Effector memory CD8-positive, alpha-beta T cell (primary cell): ENCODE data around the gene ERH.
A peak's percentile ranks its signal among the peaks of the same experiment; 100 is the strongest.
"Not testable (repeated sequence)": the region's sequence is repeated elsewhere in the genome, so short reads cannot be mapped to it uniquely, and the experiment has no call there.

ENCODE experiments used
- ATAC-seq: fragments of 150-1000 bp; cut with Tn5 transposase; replicated peaks from 2 replicates; pipeline ENCODE4 v1.10.0; 2021; ENCODE audit warnings: mild to moderate bottlenecking, moderate library complexity
- DNase-seq, 3 experiments: peaks; one replicate each; pipeline ENCODE4 v3.0.0; 2021
- H3K27ac Mint-ChIP-seq, 2 donors: one replicate each; pipeline ENCODE4 v1.8.0; 2022; ENCODE audit warnings: mild to moderate bottlenecking in 2 of 2, mixed read lengths in 2 of 2, moderate library complexity in 2 of 2
- H3K27me3 Mint-ChIP-seq, 2 donors: one replicate each; pipeline ENCODE4 v1.8.0; 2022; ENCODE audit warnings: mixed read lengths in 2 of 2
- H3K36me3 Mint-ChIP-seq: one replicate; pipeline ENCODE4 v1.8.0; 2022; ENCODE audit warnings: mild to moderate bottlenecking, moderate library complexity, mixed read lengths; ENCODE audit not compliant: insufficient read depth
- H3K4me1 Mint-ChIP-seq, 2 donors: one replicate each; pipeline ENCODE4 v1.8.0; 2022; ENCODE audit warnings: low read depth in 2 of 2, mixed read lengths in 2 of 2
- H3K4me3 Mint-ChIP-seq, 2 donors: one replicate each; pipeline ENCODE4 v1.8.0; 2022; ENCODE audit warnings: mild to moderate bottlenecking in 2 of 2, mixed read lengths in 2 of 2, moderate library complexity in 2 of 2
- H3K9me3 Mint-ChIP-seq, 2 donors: one replicate each; pipeline ENCODE4 v1.8.0; 2022; ENCODE audit warnings: mixed read lengths in 2 of 2

ERH gene

GRCh38 chr14:69413483-69413882, 15.4 kb upstream of the ERH start:
- Mint-ChIP-seq H3K27me3 (no peaks in the 10 kb centered on the region), H3K4me3 (no peak overlapping the region), H3K4me1 (peaks cover 11 to 24% of the 10 kb centered on the region in 2 donors), H3K9me3 (no peaks in the 10 kb centered on the region), H3K36me3 (no peaks in the 10 kb centered on the region), H3K27ac (no peak overlapping the region)
- ATAC-seq = no peak
- DNase-seq = no peak

GRCh38 chr14:69408331-69408960, 10.3 kb upstream of the ERH start:
- Mint-ChIP-seq H3K27ac (no peak overlapping the region), H3K4me3 (no peak overlapping the region)
- no peak for ATAC-seq

GRCh38 chr14:69405762-69406161, 7.7 kb upstream of the ERH start:
- H3K4me1 Mint-ChIP-seq = peaks cover 11 to 26% of the 10 kb centered on the region in 2 donors
- DNase-seq = no peak
- H3K36me3 Mint-ChIP-seq = peaks cover 10% of the 10 kb centered on the region
- H3K4me3 Mint-ChIP-seq = no peak overlapping the region
- no peaks in the 10 kb centered on the region for H3K9me3 Mint-ChIP-seq
- H3K27ac Mint-ChIP-seq = no peak overlapping the region
- H3K27me3 Mint-ChIP-seq = no peaks in the 10 kb centered on the region
- no peak for ATAC-seq

More at GRCh38 chr14:69408331-69408960, 10.3 kb upstream of the ERH start:
- no peak for DNase-seq
- Mint-ChIP-seq H3K27me3 (no peaks in the 10 kb centered on the region), H3K4me1 (peaks cover 11 to 28% of the 10 kb centered on the region in 2 donors), H3K36me3 (peaks cover 10% of the 10 kb centered on the region), H3K9me3 (no peaks in the 10 kb centered on the region)

- no peak overlapping the region for H3K4me3 Mint-ChIP-seq
- H3K27me3 Mint-ChIP-seq = no peaks in the 10 kb centered on the region
- no peaks in the 10 kb centered on the region for H3K9me3 Mint-ChIP-seq
- H3K4me1 Mint-ChIP-seq = peaks cover 18 to 32% of the 10 kb centered on the region in 2 donors
- no peak overlapping the region for H3K27ac Mint-ChIP-seq
- DNase-seq (no peak), ATAC-seq (no peak)
- H3K36me3 Mint-ChIP-seq = peaks cover 16% of the 10 kb centered on the region
Measured at GRCh38 chr14:69404883-69405282, 6.8 kb upstream of the ERH start.

GRCh38 chr14:69404478-69404877, 6.4 kb upstream of the ERH start:
- peaks cover 17% of the 10 kb centered on the region for H3K36me3 Mint-ChIP-seq
- H3K27me3 Mint-ChIP-seq = no peaks in the 10 kb centered on the region
- H3K4me1 Mint-ChIP-seq = peaks cover 21 to 34% of the 10 kb centered on the region in 2 donors
- ATAC-seq (no peak), DNase-seq (no peak)
- H3K4me3 Mint-ChIP-seq = no peak overlapping the region
- no peaks in the 10 kb centered on the region for H3K9me3 Mint-ChIP-seq
- H3K27ac Mint-ChIP-seq = no peak overlapping the region

- no peak for ATAC-seq
- Mint-ChIP-seq H3K36me3 (peaks cover 29% of the 10 kb centered on the region), H3K27ac (no peak overlapping the region), H3K4me3 (no peak overlapping the region), H3K4me1 (peaks cover 20 to 37% of the 10 kb centered on the region in 2 donors), H3K9me3 (no peaks in the 10 kb centered on the region), H3K27me3 (no peaks in the 10 kb centered on the region)
- no peak for DNase-seq
Measured at GRCh38 chr14:69401841-69402240, 3.7 kb upstream of the ERH start.

GRCh38 chr14:69400154-69400553, 2.1 kb upstream of the ERH start:
- Mint-ChIP-seq H3K9me3 (no peaks in the 10 kb centered on the region), H3K27me3 (no peaks in the 10 kb centered on the region), H3K27ac (no peak overlapping the region), H3K4me3 (peak overlapping the region; percentile 93 to 95), H3K36me3 (peaks cover 39% of the 10 kb centered on the region), H3K4me1 (peaks cover 23 to 54% of the 10 kb centered on the region in 2 donors)
- ATAC-seq = no peak
- no peak for DNase-seq

GRCh38 chr14:69399750-69400149, 1.7 kb upstream of the ERH start:
- ATAC-seq = no peak
- H3K9me3 Mint-ChIP-seq = no peaks in the 10 kb centered on the region
- peak overlapping the region; percentile 93 to 95 for H3K4me3 Mint-ChIP-seq
- H3K4me1 Mint-ChIP-seq = peaks cover 22 to 55% of the 10 kb centered on the region in 2 donors
- peak overlapping the region in 1 of 2 donors; percentile 100 for H3K27ac Mint-ChIP-seq
- H3K27me3 Mint-ChIP-seq = no peaks in the 10 kb centered on the region
- DNase-seq = no peak
- peaks cover 43% of the 10 kb centered on the region for H3K36me3 Mint-ChIP-seq

- peaks cover 53% of the 10 kb centered on the region for H3K36me3 Mint-ChIP-seq
- ATAC-seq (peak; percentile 18), DNase-seq (no peak)
- peak overlapping the region; percentile 99 to 100 for H3K27ac Mint-ChIP-seq
- H3K4me3 Mint-ChIP-seq = peak overlapping the region; percentile 93 to 95
- peaks cover 21 to 52% of the 10 kb centered on the region in 2 donors for H3K4me1 Mint-ChIP-seq
- H3K27me3 Mint-ChIP-seq = no peaks in the 10 kb centered on the region
- H3K9me3 Mint-ChIP-seq = no peaks in the 10 kb centered on the region
Measured at GRCh38 chr14:69398818-69399210, 715 bp upstream of the ERH start.

GRCh38 chr14:69395929-69396328, 2.2 kb downstream of the ERH start:
- no peaks in the 10 kb centered on the region for H3K9me3 Mint-ChIP-seq
- no peaks in the 10 kb centered on the region for H3K27me3 Mint-ChIP-seq
- H3K27ac Mint-ChIP-seq = peak overlapping the region in 1 of 2 donors; percentile 36
- peaks cover 38 to 78% of the 10 kb centered on the region in 2 donors for H3K4me1 Mint-ChIP-seq
- peak overlapping the region in 1 of 2 donors; percentile 93 for H3K4me3 Mint-ChIP-seq
- H3K36me3 Mint-ChIP-seq = peaks cover 81% of the 10 kb centered on the region
- no peak for ATAC-seq
- DNase-seq = no peak

- H3K4me1 Mint-ChIP-seq = peaks cover 35 to 84% of the 10 kb centered on the region in 2 donors
- H3K4me3 Mint-ChIP-seq = peak overlapping the region in 1 of 2 donors; percentile 61
- peak overlapping the region; percentile 57 to 70 for H3K27ac Mint-ChIP-seq
- no peaks in the 10 kb centered on the region for H3K27me3 Mint-ChIP-seq
- no peak for DNase-seq
- ATAC-seq = no peak
- peaks cover 92% of the 10 kb centered on the region for H3K36me3 Mint-ChIP-seq
- H3K9me3 Mint-ChIP-seq = no peaks in the 10 kb centered on the region
Measured at GRCh38 chr14:69392481-69392880, 5.6 kb downstream of the ERH start.

GRCh38 chr14:69391400-69391799, 6.7 kb downstream of the ERH start:
- not testable (repeated sequence) for H3K27me3 Mint-ChIP-seq, ATAC-seq, DNase-seq, H3K9me3 Mint-ChIP-seq
- H3K4me1 Mint-ChIP-seq = peaks cover 29 to 83% of the 10 kb centered on the region in 2 donors
- peak overlapping the region; percentile 19 to 61 for H3K4me3 Mint-ChIP-seq
- peak overlapping the region in 1 of 2 donors; percentile 59 for H3K27ac Mint-ChIP-seq
- H3K36me3 Mint-ChIP-seq = peaks cover 97% of the 10 kb centered on the region

GRCh38 chr14:69387311-69387710, 10.8 kb downstream of the ERH start:
- no peak overlapping the region for H3K27ac Mint-ChIP-seq

GRCh38 chr14:69378274-69378673, 19.8 kb downstream of the ERH start:
- Mint-ChIP-seq H3K4me3 (no peak overlapping the region), H3K27me3 (no peaks in the 10 kb centered on the region), H3K4me1 (no peaks in the 10 kb centered on the region), H3K27ac (peak overlapping the region in 1 of 2 donors; percentile 14), H3K9me3 (no peaks in the 10 kb centered on the region), H3K36me3 (peaks cover 44% of the 10 kb centered on the region)
- ATAC-seq (no peak), DNase-seq (no peak)

More at GRCh38 chr14:69387311-69387710, 10.8 kb downstream of the ERH start:
- no peak for DNase-seq
- H3K27me3 Mint-ChIP-seq = no peaks in the 10 kb centered on the region
- no peaks in the 10 kb centered on the region for H3K9me3 Mint-ChIP-seq
- no peak overlapping the region for H3K4me3 Mint-ChIP-seq
- H3K36me3 Mint-ChIP-seq = peaks cover 81% of the 10 kb centered on the region
- no peak for ATAC-seq
- peaks cover 28 to 65% of the 10 kb centered on the region in 2 donors for H3K4me1 Mint-ChIP-seq
